Endothelial cell of umbilical vein (primary cell): ENCODE measurements around the gene ULK4.

ENCODE experiments used
- CTCF ChIP-seq, 2 donors: IDR thresholded peaks; 1 replicate in 1 of 2; 2 replicates in 1 of 2; pipeline ENCODE4 v1.5.1; 2011; ENCODE audit warnings: low read length in 2 of 2, mild to moderate bottlenecking in 2 of 2, moderate library complexity in 2 of 2, control low read depth in 1 of 2, inconsistent platforms in 1 of 2, low read depth in 1 of 2; ENCODE audit not compliant: insufficient read depth in 1 of 2; ENCODE audit errors: extremely low read depth in 1 of 2
- EZH2 ChIP-seq: IDR thresholded peaks from 2 replicates; pipeline ENCODE4 v1.6.1; 2012; ENCODE audit warnings: borderline replicate concordance, low read depth, mild to moderate bottlenecking, moderate library complexity, low read length, inconsistent platforms; ENCODE audit not compliant: severe bottlenecking
- MYC ChIP-seq: IDR thresholded peaks from one replicate; pipeline ENCODE4 v1.6.1; 2011; ENCODE audit warnings: mild to moderate bottlenecking, low read depth, low read length
- POLR2A ChIP-seq: IDR thresholded peaks from 2 replicates; pipeline ENCODE4 v1.6.1; 2012; ENCODE audit warnings: low read depth, mild to moderate bottlenecking, control low read depth, low read length
- POLR2AphosphoS5 ChIP-seq: IDR thresholded peaks from 2 replicates; pipeline ENCODE4 v1.6.1; 2012; ENCODE audit warnings: low read depth, mild to moderate bottlenecking, control low read depth, low read length, moderate library complexity; ENCODE audit not compliant: insufficient read depth

- no peak for TF ChIP-seq CTCF (IDR thresholded peaks at IDR 0.05; ENCODE audit: extremely low read depth in 1 of 2, insufficient read depth in 1 of 2, low read depth in 1 of 2, low read length in 2 of 2)
- no peak for TF ChIP-seq MYC
- TF ChIP-seq POLR2AphosphoS5: no peak
- no peak for TF ChIP-seq EZH2
- no peak for TF ChIP-seq POLR2A
Observed at GRCh38 chr3:41726891-41727290, 235.0 kb downstream of the ULK4 start.
